Stimulated activated CD4-positive, alpha-beta T cell treated with anti-CD3 and anti-CD28 coated beads, Interleukin-4, amount 100 ng/mL, for 48 hours (primary cell): ENCODE measurements around the gene PRKAR1B.
"Not testable (repeated sequence)": the region's sequence is repeated elsewhere in the genome, so short reads cannot be mapped to it uniquely, and the experiment has no call there.

Source experiments
- DNase-seq, 2 donors: peaks; one replicate each; pipeline ENCODE4 v3.0.0-alpha.2; 2020; ENCODE audit warnings: low read depth in 2 of 2

PRKAR1B gene

DNA sequence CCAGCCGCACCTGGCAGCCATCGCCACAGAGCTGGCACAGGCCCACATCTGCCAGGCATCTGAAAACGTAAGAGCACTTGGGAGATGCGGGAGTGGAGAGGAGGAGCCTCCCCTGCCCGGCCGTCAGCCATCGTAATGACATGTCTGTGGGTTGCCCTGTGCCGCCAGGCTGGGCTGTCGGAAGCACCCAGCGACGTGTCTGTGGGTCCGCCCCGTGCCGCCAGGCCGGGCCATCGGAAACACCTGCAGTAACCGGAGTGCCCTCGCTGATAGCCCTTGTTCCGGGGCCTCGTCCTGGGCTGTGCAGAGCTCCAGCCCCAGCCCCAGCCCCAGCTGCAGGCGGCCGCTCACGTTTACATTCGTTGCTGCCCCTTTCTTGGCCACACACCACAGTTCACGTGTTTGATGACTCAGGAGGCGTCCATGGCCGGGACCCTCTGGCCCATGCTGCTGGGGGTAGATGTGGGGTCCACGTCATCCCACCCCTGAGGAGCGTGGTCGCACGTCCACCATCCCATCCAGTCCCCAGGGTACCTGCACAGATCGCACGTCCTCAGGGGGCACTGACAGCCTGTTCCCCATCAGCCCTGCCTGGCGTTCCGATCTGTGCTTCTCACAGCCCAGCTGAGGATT is 30.0 kb upstream of the PRKAR1B start:
- DNase-seq, result no peak

DNA sequence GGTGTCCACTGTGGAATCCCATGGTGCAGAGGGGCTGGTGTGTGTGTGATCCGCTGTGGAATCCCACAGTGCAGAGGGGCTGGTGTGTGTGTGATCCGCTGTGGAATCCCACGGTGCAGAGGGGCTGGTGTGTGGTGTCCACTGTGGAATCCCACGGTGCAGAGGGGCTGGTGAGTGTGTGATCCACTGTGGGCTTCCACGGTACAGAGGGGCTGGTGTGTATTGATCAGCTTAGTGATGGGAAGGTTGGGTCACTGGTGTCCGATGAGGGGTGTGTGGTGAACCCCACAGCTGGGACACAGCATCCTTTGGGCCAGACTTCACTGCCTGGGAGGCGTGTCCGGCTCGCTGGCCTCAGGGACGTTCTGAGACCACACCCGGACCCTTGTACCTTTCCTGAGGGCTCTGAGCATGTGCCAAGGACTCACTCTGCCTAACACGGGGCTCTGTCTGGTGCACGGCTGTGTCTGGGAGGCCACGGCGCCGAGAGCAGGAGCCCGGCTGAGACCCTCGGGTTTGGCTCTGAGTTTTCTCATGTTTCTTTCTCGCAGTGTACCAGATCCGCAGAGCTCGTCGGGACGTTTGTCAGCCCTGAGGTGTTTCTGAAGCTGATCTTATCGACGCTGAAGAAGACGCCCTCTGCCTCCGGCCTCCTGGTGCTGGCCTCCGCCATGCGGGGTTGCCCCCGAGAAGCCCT is 29.3 kb upstream of the PRKAR1B start:
- no peak for DNase-seq

DNA sequence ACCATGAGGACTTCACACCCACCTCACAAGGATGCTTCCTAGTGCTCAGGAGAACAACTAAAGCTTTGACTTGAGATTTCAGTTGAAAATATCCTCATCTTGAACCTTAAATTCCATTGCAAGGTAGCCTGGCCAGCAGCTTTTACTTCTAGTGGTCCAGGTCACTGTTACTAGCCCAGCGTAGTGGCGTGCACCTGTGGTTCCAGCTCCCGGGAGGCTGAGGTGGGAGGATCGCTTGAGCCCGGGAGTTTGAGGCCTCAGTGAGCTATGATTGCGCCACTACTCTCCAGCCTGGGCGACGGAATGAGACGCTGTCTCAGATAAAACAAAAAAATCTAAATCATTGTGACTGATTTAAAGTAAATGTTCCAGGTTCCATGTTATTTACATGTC is 28.3 kb upstream of the PRKAR1B start:
- no peak for DNase-seq

DNA sequence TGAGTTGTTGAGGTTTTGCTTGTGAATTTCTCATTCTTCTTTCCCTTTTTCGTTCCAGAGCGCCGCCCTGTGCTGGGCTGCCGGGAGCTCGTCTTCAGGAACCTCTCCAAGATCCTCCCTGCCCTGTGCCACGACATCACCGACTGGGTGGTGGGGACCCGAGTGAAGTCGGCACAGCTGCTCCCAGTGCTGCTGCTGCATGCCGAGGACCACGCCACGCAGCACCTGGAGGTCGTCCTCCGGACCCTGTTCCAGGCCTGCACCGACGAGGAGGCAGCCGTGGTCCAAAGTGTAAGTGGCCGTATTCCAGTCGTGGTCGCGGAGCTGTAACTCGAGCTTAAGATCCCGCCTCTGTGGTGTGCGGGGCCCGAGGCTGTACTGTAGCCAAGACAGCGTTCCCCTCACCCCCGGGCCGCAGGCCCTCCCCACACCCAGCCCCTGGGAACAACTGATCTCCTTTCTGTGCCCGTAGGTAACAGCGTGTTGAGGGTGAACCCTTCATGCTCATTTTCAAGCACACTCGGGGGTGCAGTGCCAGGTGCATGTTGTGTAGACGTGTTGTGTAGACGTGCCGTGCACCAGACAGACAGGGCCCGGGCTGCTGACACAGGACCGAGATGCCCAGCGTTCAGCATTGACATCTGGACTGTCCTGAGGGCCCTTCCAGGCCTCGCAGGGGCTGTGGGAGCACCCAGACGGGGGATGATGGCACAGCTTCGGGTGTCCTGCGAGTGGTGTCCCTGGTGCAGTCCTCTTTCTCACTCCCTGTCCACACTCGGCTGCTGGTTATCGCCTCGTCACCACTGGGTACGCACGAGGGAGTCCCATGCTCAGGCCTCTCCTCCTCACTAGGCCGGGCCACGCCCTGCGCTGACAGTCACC is 27.7 kb upstream of the PRKAR1B start:
- DNase-seq, result no peak

DNA sequence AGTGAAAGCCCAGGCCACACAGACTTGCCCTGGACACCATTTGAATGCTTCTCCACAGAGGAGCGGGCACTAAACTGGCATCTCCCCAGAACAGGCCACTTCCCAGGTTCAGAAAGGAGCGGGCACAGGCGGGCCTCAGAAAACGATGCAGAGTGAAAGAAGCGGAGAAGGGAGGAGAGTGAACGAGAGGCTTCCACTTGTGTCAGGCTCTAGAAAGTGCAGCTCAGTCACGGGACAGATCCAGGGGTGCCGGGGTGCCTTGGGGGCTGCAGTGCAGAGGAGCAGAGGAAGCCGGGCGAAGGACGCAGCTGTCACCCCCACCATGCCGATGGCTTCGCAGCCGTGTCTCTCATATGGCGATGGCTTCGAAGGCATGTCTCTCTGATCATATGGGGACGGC is 26.1 kb upstream of the PRKAR1B start:
- DNase-seq, result no peak

DNA sequence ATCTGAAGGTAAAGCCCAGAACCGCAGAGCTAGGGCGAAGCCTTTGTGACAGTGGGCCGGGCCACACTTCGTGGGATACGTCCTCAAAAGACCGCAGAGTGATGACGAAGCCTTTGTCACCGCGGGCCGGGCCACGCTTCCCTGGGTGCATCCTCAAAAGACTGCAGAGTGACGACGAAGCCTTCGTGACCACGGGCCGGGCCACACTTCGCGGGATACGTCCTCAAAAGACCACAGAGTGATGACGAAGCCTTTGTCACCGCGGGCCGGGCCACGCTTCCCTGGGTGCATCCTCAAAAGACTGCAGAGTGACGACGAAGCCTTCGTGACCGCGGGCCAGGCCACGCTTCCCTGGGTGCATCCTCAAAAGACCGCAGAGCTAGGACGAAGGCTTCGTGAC is 25.2 kb upstream of the PRKAR1B start:
- DNase-seq, result not testable (repeated sequence)

DNA sequence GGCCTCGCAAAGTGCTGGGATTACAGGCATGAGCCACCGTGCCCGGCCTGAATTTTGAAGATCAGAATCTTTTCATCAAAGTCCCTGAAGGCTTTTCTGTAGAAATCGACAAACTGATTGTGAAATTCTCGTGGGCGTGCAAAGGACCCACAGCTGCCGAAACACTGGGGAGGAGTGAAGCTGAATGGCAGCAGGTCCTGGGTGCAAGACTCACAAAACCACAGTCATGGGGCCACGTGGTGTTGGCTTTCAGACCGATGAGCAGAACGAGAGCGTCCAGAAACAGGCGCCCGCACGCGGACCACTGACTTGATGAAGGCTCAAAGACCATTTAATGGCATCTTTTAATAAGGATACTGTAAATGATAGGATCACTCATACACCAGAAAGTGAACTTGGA is 24.7 kb upstream of the PRKAR1B start:
- DNase-seq, result no peak

DNA sequence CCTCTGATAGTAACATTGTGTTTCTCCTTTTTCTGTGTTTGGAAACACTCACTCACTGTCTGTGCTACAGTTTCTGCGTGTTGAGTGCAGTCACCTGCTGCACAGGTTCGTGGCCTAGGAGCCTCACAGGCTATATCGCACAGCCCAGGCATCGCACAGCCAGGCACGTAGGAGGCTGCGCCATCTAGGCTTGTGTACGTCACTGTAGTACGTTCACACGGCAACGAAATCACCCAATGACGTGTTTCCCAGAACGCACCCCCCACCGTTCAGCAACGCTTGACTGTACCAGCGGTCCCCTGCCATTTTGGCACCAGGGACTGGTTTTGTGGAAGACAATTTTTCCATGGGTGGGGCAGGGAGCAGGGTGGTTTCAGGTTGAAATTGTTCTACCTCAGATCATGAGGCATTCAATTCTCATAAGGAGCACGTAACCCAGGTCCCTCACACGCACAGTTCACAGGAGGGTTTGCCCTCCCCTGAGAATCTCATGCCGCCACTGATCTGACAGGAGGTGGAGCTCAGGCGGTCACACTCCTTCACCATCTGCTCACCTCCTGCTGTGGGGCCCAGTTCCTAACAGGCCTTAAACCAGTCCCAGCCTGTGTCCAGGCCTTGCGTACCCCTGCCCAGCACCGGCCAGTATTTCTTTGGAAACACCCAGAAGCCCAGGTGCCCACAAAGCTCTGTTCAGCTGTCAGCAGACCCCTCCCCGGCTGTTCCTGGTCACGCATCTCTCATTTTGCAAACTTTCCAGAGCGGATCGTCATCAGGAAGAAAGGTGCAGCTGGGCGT is 23.2 kb upstream of the PRKAR1B start:
- no peak for DNase-seq

DNA sequence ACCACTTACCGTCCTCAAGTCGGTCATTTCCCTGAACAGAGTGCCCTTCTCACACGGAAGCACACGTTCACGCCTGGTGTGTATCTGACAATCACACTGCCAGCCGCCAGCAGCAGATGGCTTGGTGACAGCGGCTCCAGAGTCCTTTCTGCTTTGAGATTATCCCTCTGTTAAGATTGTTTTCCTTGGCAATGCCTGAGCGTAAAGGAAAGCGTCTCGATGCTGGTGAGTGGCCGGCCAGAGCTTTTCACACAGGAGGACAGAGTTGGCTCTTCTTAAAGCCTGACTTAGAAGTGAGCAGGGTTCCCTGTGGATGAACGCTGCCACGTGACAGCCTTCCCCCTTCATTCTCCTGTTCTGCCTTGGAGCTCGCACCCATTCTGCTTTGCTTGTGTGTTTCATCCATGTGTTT is 22.1 kb upstream of the PRKAR1B start:
- no peak for DNase-seq

DNA sequence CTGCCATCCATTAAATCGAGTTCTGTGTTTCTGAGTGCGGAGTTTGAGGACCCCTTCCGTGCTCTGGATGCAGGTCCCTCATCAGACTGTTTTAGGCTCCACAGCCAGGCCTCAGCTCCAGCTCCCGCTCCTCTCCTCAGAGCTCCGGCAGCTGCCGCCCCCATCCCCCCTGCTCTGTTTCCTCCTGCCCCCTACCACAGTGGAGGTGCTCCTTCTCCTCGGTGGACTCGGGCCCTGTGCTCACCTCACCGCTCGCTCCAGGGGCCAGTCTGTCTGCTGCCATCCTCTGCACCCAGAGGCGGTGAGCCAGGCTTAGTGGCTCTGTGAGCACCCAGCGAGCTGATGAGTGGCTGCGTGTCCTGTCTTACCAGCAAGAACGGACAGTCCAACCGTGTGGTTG is 21.4 kb upstream of the PRKAR1B start:
- DNase-seq, result no peak

DNA sequence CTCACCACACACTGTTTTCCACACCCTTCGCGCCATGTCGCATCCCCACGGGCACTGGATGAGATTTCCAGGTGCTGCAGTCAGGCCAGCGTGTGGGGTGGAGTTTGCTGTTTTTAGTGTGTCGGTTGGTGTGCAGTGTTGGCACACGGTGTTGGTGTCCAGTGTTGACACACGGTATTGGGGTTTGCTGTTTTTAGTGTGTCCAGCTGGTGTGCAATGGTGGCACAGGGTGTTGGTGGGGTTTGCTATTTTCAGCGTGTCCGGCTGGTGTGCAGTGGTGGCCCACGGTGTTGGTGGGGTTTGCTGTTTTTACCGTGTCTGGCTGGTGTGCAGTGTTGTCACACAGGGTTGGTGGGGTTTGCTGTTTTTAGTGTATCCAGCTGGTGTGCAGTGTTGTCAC is 20.1 kb upstream of the PRKAR1B start:
- no peak for DNase-seq

DNA sequence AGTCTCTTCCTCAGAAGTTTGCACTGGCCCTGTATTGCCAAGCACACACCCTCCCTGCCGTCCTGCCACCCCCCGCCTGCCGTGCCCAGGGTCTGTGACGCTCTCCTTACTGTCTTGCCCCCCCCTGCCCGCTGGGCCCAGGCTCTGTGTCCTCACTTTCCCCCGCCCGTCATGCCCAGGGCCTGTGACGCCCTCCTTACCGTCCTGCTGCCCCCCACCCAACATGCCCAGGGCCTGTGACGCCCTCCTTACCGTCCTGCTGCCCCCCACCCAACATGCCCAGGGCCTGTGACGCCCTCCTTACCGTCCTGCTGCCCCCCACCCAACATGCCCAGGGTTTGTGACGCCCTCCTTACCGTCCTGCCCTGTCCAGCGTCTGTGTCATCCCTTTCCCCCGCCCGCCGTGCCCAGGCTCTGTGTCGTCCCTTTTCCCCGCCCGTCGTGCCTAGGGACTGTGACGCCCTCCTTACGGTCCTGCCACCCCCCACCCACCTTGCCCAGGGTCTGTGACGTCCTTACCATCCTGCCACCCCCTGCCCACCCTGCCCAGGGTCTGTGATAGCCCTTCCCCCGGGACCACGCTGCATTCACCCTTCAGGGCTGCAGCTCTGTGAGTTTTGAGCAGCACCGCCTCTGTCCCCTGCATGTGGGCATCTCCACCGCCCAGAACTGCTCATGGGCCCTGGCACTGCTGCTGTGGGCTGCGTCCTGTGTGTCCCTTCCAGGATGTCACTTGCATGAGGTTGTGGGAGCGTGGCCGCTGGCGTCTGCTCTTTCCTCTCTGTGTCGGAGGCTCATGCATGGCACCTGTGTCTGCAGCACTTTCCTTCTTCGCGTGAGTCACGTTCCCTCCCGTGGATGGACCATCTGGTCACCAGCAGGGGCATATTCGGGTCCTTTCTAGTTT is 19.3 kb upstream of the PRKAR1B start:
- no peak for DNase-seq

DNA sequence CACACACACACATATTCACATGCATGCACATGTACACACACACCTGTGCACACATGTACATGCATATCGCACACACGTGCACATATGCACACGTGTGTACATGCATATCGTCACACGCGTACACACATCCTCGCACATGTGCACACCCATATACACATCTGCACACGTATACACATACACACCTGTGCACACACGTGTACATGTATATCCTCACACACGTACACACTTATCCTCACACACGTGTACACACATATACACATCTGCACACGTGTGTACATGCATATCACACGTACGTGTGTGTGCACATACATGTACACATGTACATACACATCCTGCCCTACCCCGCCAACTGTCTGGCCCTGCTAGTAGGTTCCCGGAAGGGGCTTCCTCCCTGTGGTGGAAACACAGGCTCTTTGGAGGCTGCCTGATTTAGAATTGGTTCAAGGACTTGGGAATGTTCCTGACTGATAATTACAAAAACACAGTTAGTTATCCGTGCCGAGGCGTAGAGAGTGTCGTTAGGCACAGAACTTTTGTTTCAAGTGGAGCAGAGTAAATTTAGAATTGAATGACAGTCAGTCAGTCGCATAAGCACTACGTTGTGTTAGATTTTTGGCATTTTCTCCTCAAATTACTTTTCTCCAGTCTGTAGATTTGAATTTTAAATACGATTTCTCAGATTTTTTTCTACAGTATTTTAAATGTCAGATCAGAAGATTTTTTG is 18.5 kb upstream of the PRKAR1B start:
- DNase-seq, result no peak

DNA sequence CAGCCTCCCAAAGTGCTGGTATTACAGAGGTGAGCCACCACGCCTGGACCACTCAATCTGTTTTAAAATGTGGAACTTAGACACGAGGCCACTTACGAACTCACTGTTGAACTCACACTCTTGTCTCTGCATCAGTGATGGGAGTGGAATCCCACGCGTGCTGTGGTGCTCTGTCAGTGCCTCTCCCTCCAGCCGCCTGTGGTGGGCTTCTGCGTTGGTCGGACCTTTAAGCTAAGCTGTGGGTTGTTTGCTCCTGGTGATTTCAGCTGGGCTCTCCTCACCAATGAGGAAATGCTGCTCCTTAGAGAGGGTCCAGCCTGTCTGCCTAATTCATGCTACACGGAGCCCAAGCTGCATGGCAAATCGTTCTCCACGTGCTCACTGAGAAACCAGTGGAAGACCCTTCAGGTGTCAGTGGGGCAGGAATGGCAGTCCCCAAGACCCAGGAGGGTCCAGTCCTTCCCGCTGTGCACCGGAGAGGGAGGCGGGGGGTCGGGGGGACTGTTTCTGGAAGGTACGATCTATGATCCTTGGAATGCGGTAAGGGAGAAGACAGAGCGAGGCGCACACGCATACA is 17.9 kb upstream of the PRKAR1B start:
- DNase-seq, result no peak

DNA sequence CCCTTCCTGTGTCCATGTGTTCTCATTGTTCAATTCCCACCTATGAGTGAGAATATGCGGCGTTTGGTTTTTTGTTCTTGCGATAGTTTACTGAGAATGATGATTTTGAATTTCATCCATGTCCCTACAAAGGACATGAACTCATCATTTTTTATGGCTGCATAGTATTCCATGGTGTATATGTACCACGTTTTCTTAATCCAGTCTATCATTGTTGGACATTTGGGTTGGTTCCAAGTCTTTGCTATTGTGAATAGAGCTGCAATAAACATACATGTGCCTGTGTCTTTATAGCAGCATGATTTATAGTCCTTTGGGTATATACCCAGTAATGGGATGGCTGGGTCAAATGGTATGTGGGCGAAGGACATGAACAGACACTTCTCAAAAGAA is 17.0 kb upstream of the PRKAR1B start:
- not testable (repeated sequence) for DNase-seq

DNA sequence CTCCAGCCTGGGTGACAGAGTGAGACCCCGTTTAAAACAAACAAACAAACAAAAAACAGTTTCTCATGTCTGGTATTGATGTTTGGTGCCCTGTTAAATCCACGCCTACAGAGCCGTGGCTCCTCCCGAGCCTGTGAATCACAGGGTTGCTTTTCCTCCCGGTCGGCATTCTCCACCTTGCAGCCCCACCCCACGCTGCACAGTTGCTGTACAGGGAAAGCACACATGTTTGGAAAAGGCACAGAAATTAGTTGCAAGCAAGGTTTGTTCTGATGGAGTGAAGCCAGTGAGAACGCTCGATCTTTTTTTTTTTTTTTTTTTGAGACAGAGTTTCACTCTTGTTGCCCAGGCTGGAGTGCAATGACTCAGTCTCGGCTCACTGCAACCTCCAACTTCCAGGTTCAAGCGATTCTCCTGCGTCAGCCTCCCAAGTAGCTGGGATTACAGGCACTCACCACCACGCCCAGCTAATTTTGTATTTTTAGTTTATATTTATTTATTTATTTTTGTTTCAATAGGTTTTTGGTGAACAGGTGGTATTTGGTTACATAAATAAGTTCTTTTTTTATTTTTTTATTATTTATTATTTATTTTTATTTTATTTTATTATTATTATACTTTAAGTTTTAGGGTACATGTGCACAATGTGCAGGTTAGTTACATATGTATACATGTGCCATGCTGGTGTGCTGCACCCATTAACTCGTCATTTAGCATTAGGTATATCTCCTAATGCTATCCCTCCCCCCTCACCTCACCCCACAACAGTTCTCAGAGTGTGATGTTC is 16.5 kb upstream of the PRKAR1B start:
- not testable (repeated sequence) for DNase-seq

DNA sequence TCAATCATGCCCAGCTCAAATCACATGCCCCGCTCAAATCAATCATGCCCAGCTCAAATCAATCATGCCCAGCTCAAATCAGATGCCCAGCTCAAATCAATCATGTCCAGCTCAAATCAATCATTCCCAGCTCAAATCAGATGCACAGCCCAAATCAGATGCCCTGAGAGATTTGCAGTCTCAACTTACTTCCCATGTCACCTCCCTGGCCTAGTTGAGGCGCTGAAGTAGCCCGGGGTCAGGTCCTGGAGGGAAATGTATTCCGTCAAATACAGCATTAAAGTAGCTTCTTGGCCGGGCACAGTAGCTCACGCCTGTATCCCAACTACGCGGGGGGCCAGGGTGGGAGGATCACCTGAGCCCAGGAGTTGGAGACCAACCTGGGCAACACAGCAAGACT is 15.7 kb upstream of the PRKAR1B start:
- DNase-seq, result no peak

DNA sequence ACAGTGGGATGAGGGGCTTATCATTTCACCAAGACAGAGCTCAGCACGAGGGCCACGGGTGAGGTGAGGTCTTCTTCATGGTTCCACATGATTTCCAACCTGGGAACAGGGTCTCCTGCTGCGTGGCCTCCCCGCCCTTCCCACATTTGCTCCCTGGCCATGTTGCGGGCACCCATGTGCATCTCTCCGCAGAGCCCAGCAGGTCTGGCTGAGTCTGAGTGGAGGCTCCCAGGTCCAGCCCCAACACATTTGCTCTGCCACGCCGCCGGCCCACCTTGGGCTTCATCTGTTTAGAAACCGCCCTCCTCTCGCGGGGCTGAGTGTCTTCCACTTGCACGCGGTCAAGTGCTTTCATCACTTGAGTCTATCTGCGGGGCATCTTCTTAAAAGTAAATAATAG is 14.8 kb upstream of the PRKAR1B start:
- DNase-seq, result no peak

DNA sequence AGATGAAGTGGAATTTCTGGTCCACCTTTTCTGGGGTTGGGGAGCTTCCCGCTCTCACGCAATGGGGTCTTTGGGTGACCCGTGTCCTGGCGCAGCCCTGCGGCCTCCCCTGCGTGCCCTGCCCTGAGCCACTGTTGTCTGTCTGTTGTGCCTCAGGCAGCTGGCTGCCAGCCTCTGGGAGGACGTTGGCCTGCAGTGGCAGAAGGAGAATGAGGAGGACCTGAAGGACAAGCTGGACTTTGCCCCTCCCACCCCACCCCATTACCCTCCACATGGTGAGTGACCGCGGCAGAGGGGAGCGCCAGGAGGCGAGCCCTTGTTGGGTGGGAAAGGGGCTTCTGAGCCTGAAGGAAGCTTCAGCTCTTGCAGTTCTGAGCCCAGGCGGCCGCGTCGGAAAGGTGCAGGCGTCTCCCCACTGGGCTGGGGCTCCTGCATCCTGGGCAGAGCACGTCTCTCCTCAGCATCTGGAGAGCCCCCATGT is 14.2 kb upstream of the PRKAR1B start:
- DNase-seq, result no peak
